CD4-positive, alpha-beta T cell treated with Interleukin-6 at 100 ng/mL for 8 hours (primary cell): ENCODE measurements around the gene TSHZ1.

Experiments
- DNase-seq: peaks from one replicate; pipeline ENCODE4 v3.0.0-alpha.2; 2020; ENCODE audit warnings: mixed read lengths, low spot score

Gene TSHZ1

GRCh38 chr18:75210274-75211001 lies at the start of gene TSHZ1:
Gene TSHZ1 (plus strand): TSS chr18:75210797. CDS start chr18:75211877, 1,080 bp downstream.
- DNase-seq: peak; percentile 76

GRCh38 chr18:75161256-75162028 lies 49.2 kb upstream of the TSHZ1 start:
- DNase-seq: peak; percentile 36

GRCh38 chr18:75162467-75162866 lies 48.1 kb upstream of the TSHZ1 start:
- DNase-seq: no peak

- DNase-seq: no peak
Observed at GRCh38 chr18:75162978-75163377, 47.6 kb upstream of the TSHZ1 start.

- DNase-seq: no peak
Observed at GRCh38 chr18:75163736-75164135, 46.9 kb upstream of the TSHZ1 start.

GRCh38 chr18:75164479-75164878 lies 46.1 kb upstream of the TSHZ1 start:
- no peak for DNase-seq

GRCh38 chr18:75165926-75166325 lies 44.7 kb upstream of the TSHZ1 start:
- no peak for DNase-seq

GRCh38 chr18:75167137-75167536 lies 43.5 kb upstream of the TSHZ1 start:
- DNase-seq: no peak

GRCh38 chr18:75167759-75168618 lies 42.6 kb upstream of the TSHZ1 start:
- DNase-seq: no peak

- no peak for DNase-seq
Observed at GRCh38 chr18:75168619-75169018, 42.0 kb upstream of the TSHZ1 start.

GRCh38 chr18:75169411-75169810 lies 41.2 kb upstream of the TSHZ1 start:
- DNase-seq: no peak

GRCh38 chr18:75170022-75170789 lies 40.4 kb upstream of the TSHZ1 start:
- no peak for DNase-seq

GRCh38 chr18:75170916-75171315 lies 39.7 kb upstream of the TSHZ1 start:
- DNase-seq: no peak

GRCh38 chr18:75172299-75173124 lies 38.1 kb upstream of the TSHZ1 start:
- no peak for DNase-seq

- no peak for DNase-seq
Observed at GRCh38 chr18:75173125-75173432, 37.5 kb upstream of the TSHZ1 start.

- no peak for DNase-seq
Observed at GRCh38 chr18:75173738-75174137, 36.9 kb upstream of the TSHZ1 start.

GRCh38 chr18:75176849-75177248 lies 33.7 kb upstream of the TSHZ1 start:
- DNase-seq: no peak

- no peak for DNase-seq
Observed at GRCh38 chr18:75178376-75178775, 32.2 kb upstream of the TSHZ1 start.

- DNase-seq: no peak
Observed at GRCh38 chr18:75179819-75180600, 30.6 kb upstream of the TSHZ1 start.

- DNase-seq: no peak
Observed at GRCh38 chr18:75183524-75183923, 27.1 kb upstream of the TSHZ1 start.
